ENCODE data around the gene TMEM80. TPM values are rescaled to one million over a fixed set of nuclear protein-coding genes. Genes with fewer than 3 reads are reported as not detected.
A peak's percentile ranks its signal among the peaks of the same experiment; 100 is the strongest.

TMEM80 gene
- total and polyA plus RNA-seq, 2 donors (not counting 3 experiments of a cell fraction or from before 2014, with no cell fraction given), result 21.2 to 26.6 TPM

DNA sequence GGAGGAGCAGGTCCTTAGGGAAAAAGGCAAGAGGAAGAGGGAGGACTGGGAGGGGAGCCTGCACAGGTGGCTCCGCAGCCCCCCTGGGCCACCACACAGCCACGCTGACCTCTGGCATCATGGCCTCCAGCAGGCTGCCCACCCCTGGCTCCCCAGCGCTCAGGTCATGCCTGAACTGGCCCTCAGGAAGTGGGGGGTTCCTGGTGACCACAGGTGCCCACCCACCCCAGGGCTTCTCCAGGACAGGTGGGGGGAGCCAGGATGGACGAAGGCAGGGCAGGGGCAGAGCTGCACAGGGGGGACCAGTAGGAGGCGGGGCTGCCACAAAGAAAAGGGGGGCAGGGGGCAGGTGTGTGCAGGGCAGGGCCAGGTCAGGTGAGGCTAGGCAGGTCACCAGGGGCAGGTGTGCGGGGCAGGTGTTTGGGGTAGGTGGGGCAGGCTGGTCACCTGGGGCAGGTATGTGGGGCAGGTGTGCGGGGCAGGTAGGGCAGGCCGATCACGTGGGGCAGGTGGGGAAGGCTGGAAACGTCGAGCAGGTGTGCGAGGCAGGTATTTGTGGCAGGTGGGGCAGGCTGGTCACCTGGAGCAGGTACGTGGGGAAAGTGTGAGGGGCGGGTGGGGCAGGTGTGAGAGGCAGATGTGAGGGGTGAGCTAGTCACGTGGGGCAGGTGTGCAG lies 1.6 kb upstream of the TMEM80 start:
- Histone ChIP-seq H3K79me2 (ENCODE audit: control insufficient read depth, insufficient read depth, low read length) (peaks cover 59% of the 10 kb centered on the region), H2AFZ (ENCODE audit: low read depth, low read length) (no peak overlapping the region), H3K9me3 (replicated peaks; ENCODE audit: control insufficient read depth, insufficient read depth, low read length) (no peaks in the 10 kb centered on the region), H3K9me1 (replicated peaks; ENCODE audit: control insufficient read depth, extremely low read depth, insufficient read depth, low read length) (no peaks in the 10 kb centered on the region), H3K36me3 (ENCODE audit: control insufficient read depth in 2 of 2, extremely low read depth in 1 of 2, insufficient read depth in 2 of 2, low read length in 2 of 2) (no peaks in the 10 kb centered on the region), H3K27me3 (ENCODE audit: control insufficient read depth in 2 of 2, insufficient read depth in 2 of 2, low read length in 2 of 2) (no peaks in the 10 kb centered on the region), H4K20me1 (replicated peaks; ENCODE audit: control insufficient read depth, extremely low read depth, insufficient read depth, low read length) (no peaks in the 10 kb centered on the region), H3K4me2 (ENCODE audit: insufficient read depth, low read length) (peak overlapping the region; percentile 64), H3K27ac (ENCODE audit: insufficient read depth, low read depth, low read length) (no peak overlapping the region), H3K9ac (replicated peaks; ENCODE audit: extremely low read depth, insufficient read depth, low read length) (no peak overlapping the region), H3K4me3 (replicated peaks in 1 of 3; ENCODE audit: insufficient read depth in 1 of 3, low read depth in 1 of 3, low read length in 3 of 3) (peak overlapping the region; percentile 10 to 46 (median 28)), H3K4me1 (ENCODE audit: control insufficient read depth, extremely low read depth, insufficient read depth, low read length) (peaks cover 32% of the 10 kb centered on the region)
- POLR2A ChIA-PET, result no interaction called here
- BruUV-seq (replicated peaks), result no TSS peak
- dilution Hi-C loops (cut with MboI; ENCODE audit: extremely low pct_ligation_motif_present, low sequenced_read_pairs), result no loop called here
- CTCF ChIA-PET, result interaction anchor here (0.7 to 1.7 kb wide), 5 partner anchors 13 to 34 kb away, joined by 3 to 6 read pairs (median 3); no protein-coding TSS in a partner anchor
- FAIRE-seq (no peak), DNase-seq (ENCODE audit: low read depth, low spot score) (no peak)
- intact Hi-C loops (cut with micrococcal nuclease), result no loop called here
- TF ChIP-seq MYC (IDR thresholded peaks at IDR 0.05; ENCODE audit: low read depth, low read length) (no peak), POLR2AphosphoS5 (IDR thresholded peaks at IDR 0.05; ENCODE audit: insufficient read depth, low read depth, low read length) (no peak), EZH2 (IDR thresholded peaks at IDR 0.05; ENCODE audit: borderline replicate concordance, low read depth, low read length, severe bottlenecking) (no peak), JUN (IDR thresholded peaks at IDR 0.05; ENCODE audit: borderline replicate concordance, insufficient read depth, insufficient read length, low read depth) (no peak), GATA2 (IDR thresholded peaks at IDR 0.05; ENCODE audit: insufficient read depth, insufficient read length, low read depth, low read length) (no peak), POLR2A (IDR thresholded peaks at IDR 0.05; ENCODE audit: low read depth, low read length) (no peak), FOS (IDR thresholded peaks at IDR 0.05; ENCODE audit: borderline replicate concordance, insufficient read depth, low read length) (no peak)
- TF ChIP-seq, protein P1, sequence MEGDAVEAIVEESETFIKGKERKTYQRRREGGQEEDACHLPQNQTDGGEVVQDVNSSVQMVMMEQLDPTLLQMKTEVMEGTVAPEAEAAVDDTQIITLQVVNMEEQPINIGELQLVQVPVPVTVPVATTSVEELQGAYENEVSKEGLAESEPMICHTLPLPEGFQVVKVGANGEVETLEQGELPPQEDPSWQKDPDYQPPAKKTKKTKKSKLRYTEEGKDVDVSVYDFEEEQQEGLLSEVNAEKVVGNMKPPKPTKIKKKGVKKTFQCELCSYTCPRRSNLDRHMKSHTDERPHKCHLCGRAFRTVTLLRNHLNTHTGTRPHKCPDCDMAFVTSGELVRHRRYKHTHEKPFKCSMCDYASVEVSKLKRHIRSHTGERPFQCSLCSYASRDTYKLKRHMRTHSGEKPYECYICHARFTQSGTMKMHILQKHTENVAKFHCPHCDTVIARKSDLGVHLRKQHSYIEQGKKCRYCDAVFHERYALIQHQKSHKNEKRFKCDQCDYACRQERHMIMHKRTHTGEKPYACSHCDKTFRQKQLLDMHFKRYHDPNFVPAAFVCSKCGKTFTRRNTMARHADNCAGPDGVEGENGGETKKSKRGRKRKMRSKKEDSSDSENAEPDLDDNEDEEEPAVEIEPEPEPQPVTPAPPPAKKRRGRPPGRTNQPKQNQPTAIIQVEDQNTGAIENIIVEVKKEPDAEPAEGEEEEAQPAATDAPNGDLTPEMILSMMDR (IDR thresholded peaks at IDR 0.05; ENCODE audit: extremely low read depth in 1 of 2, insufficient read depth in 1 of 2, low read depth in 1 of 2, low read length in 2 of 2), result no peak
- TF ChIP-seq, protein P2, sequence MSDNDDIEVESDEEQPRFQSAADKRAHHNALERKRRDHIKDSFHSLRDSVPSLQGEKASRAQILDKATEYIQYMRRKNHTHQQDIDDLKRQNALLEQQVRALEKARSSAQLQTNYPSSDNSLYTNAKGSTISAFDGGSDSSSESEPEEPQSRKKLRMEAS (IDR thresholded peaks at IDR 0.05; ENCODE audit: insufficient read depth, insufficient read length), result no peak

Data from endothelial cell of umbilical vein (primary cell).